GF-D8 (cell line): ENCODE measurements around the gene PEX11G.
A peak's percentile ranks its signal among the peaks of the same experiment; 100 is the strongest.

Experiments
- DNase-seq: peaks from one replicate; lab custom pipeline; 2025; lab: John Stamatoyannopoulos, UW

The PEX11G gene

GRCh38 chr19:7494416-7495098 lies 5.7 kb upstream of the PEX11G start:
- no peak for DNase-seq

- DNase-seq: no peak
Observed at GRCh38 chr19:7492558-7492957, 3.7 kb upstream of the PEX11G start.

GRCh38 chr19:7492142-7492541 lies 3.3 kb upstream of the PEX11G start:
- DNase-seq: peak; percentile 94

- no peak for DNase-seq
Observed at GRCh38 chr19:7489609-7490044, 792 bp upstream of the PEX11G start.

GRCh38 chr19:7486923-7487322 lies 1.9 kb downstream of the PEX11G start:
- DNase-seq: no peak

GRCh38 chr19:7483720-7484201 lies 5.1 kb downstream of the PEX11G start:
- no peak for DNase-seq

GRCh38 chr19:7482584-7483439 lies 6.0 kb downstream of the PEX11G start:
- DNase-seq: no peak

- DNase-seq: no peak
Observed at GRCh38 chr19:7480970-7481255, 7.9 kb downstream of the PEX11G start.

- DNase-seq: no peak
Observed at GRCh38 chr19:7480222-7480969, 8.4 kb downstream of the PEX11G start.

- no peak for DNase-seq
Observed at GRCh38 chr19:7478843-7479227, 10.0 kb downstream of the PEX11G start.

GRCh38 chr19:7478173-7478842 lies 10.5 kb downstream of the PEX11G start:
- DNase-seq: no peak

GRCh38 chr19:7477758-7478157 lies 11.1 kb downstream of the PEX11G start:
- DNase-seq: no peak

- no peak for DNase-seq
Observed at GRCh38 chr19:7476777-7477494, 11.9 kb downstream of the PEX11G start.

- no peak for DNase-seq
Observed at GRCh38 chr19:7476241-7476640, 12.6 kb downstream of the PEX11G start.

- DNase-seq: no peak
Observed at GRCh38 chr19:7475665-7476064, 13.2 kb downstream of the PEX11G start.

GRCh38 chr19:7471696-7472615 lies 16.9 kb downstream of the PEX11G start:
- DNase-seq: no peak

GRCh38 chr19:7470540-7471305 lies 18.1 kb downstream of the PEX11G start:
- DNase-seq: no peak

GRCh38 chr19:7469669-7470285 lies 19.1 kb downstream of the PEX11G start:
- DNase-seq: no peak

GRCh38 chr19:7468840-7469239 lies 20.0 kb downstream of the PEX11G start:
- DNase-seq: no peak
